HG03571 (cell line): ENCODE results near the gene GNAL.
"Not testable (repeated sequence)": the region's sequence is repeated elsewhere in the genome, so short reads cannot be mapped to it uniquely, and the experiment has no call there.

ENCODE experiments used
- ATAC-seq: cut with Tn5 transposase; IDR thresholded peaks from one replicate; pipeline ENCODE4 v1.9.1; 2021; ENCODE audit not compliant: unreplicated experiment

GNAL gene

DNA sequence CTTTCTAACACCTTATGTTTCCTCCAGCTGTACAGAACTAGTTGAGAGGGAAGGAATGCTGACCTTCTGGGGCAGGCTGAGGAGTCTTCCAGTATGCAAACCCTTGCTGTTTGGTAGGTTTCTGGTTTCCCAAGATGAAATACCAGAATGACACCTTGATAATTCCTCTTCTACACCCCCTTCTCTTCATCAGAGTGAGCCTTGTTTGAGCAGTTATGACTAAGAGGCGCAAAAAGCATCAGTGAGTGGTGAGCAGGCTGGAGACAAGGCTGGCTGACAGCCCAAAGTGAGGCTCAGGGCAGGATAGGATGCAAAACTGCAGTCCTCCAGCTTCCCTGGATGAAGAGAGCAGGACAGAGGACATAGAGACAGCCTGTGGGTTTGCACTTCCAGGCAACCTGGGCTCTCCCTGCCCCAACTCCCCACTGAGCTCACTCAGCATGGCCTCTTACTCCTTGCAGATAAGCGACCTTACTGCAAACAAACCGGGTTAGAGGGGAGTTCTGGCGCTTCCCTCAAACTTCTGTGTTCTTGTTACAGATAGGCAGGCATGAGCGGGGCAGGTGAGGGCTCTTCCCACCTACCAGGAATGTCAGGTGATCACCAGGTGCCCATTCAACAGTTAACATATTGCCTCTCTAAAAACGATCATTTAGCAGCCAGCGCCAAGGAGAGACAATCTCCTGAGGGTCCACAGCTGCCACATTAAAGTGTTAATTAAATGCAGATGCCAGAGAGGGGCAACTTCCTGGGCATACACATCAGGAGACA, 213.6 kb downstream of the GNAL start:
- no peak for ATAC-seq

GRCh38 chr18:11905613-11906012, 216.5 kb downstream of the GNAL start:
- ATAC-seq, result no peak

DNA sequence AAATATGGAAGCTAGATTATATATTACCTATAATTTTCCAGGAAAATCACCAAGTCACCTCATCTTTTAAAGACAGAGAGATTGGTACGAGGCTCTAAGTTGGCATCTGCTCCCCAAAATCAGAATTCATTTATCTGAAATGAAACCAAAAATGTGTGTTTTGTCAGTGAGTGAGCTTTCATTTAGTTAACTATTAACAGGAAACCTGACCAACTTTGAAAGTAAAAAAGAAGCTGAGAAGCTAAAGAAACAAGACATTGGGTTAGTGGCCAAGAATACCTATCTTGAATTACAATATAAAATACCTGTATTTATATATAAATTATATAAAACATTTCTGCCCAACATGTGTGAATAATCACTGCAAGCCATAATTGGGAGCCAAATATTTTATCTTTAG, 217.1 kb downstream of the GNAL start:
- ATAC-seq, result no peak

DNA sequence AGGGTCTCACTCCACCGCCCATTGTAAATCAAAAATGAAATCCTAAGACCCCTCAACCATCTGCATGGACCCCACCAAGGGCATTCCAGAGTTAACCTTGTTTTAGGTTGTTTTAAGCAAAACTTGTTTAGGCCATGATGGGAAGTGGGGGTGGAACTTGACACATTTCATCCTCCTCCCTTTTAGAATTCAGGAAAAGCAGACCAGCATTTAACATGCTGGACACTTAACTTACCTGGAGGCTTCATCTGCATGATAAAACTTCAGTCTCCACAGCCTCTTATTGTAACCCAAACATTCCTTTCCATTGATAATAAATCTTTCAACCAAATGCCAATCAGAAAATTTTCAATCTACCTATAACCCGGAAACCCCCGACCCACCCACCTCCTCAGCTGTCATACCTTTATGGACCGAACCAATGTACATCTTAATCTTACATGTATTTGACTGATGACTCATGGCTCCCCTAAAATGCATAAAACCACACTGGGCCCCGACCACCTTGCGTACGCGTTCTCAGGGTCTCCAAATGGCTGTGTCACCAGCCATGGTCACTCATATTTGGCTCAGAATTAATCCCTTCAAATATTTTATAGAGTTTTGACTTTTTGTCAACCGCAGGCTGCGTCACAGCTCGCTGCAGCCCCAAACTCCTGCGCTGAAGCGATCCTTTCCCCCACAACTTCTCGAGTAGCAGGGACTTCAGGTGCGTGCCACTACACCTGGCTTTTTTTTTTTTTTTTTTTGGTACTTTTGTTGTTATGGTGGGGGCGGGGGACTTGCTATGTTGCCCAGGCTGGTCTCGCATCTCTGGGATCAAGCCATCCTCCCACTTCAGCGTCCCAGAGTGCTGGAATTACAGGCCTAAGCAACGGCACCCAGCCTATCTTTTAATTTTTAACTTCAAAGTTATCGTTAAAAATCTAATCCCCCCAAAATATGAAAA, 218.1 kb downstream of the GNAL start:
- ATAC-seq, result no peak

- ATAC-seq, result peak; percentile 82
Measured at GRCh38 chr18:11908182-11909060, 219.4 kb downstream of the GNAL start, which contains the start of gene MPPE1. Gene MPPE1 (minus strand): TSS chr18:11908317. CDS start chr18:11897264, 11,053 bp downstream.

- ATAC-seq, result no peak
Measured at GRCh38 chr18:11909061-11909455, 220.0 kb downstream of the GNAL start.

DNA sequence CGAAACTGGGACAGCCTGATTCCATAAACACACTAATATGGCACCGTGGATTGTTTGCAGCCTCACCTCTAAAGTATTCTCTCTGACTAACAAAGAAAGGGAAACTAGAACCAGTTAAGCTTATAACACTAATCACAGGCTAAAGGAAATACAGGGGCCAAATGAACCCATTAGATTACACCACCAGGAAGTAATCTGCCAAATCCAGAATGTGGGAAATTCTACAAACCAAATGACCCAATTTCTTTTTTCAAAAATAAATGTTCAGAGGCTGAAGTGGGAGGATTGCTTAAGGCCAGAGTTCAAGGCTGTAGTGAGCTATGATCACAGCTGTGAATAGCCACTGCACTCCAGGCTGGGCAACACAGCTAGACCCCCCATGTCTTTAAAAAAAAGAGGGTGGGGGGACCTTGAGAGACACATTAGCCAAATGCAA, 220.5 kb downstream of the GNAL start:
- no peak for ATAC-seq

DNA sequence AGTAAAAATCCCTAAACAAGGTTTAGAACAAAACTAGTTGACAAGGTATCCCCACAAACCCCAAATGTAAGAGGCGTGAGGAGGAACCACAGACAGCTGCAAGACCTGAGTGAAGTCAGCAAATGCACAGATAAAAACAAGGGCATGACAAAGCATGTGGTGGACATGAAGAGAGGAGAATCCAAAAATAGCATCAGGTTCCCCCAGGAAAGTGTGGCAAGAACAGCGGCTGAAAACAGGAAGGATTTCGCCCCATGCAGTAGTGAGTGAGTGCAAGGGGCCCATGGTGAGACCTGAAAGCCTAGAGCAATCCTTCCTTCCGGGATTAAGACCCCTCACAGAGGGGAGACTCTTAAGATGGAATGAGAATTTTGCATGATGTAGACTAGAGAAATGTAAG, 227.8 kb downstream of the GNAL start:
- ATAC-seq, result not testable (repeated sequence)

GRCh38 chr18:11919522-11919921, 230.5 kb downstream of the GNAL start:
- not testable (repeated sequence) for ATAC-seq

DNA sequence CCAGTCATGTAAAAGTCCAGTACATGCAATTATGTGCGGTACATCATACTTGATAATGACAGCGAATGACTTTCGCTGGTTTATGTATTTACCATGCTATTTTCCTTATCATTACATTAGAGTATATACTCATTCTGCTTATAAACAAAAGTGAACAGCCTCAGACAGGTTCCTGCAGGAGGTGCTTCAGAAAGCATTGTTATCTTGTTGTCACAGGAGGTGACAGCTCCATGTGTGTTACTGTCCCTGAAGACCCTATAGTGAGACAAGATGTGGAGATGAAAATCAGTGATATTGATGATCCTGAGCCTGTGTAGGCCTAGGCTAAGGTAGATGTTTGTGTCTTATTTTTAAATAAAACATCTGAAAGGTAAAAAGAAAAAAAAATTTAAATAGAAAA, 234.4 kb downstream of the GNAL start:
- ATAC-seq, result no peak

GRCh38 chr18:11925800-11926481, 236.9 kb downstream of the GNAL start:
- ATAC-seq, result no peak

- ATAC-seq, result no peak
Measured at GRCh38 chr18:11927497-11927896, 238.4 kb downstream of the GNAL start.

- no peak for ATAC-seq
Measured at GRCh38 chr18:11932393-11932792, 243.3 kb downstream of the GNAL start.
